HS-5 (cell line): ENCODE data around the gene KLHDC4.
"Not testable (repeated sequence)": the region's sequence is repeated elsewhere in the genome, so short reads cannot be mapped to it uniquely, and the experiment has no call there.

Source experiments
- DNase-seq: peaks from one replicate; pipeline ENCODE4 v3.0.0-alpha.2; 2012; ENCODE audit warnings: low read depth

KLHDC4 gene

GRCh38 chr16:87788730-87789436 lies 23.1 kb upstream of the KLHDC4 start:
- not testable (repeated sequence) for DNase-seq

GRCh38 chr16:87787451-87788091 lies 21.8 kb upstream of the KLHDC4 start:
- not testable (repeated sequence) for DNase-seq

DNA sequence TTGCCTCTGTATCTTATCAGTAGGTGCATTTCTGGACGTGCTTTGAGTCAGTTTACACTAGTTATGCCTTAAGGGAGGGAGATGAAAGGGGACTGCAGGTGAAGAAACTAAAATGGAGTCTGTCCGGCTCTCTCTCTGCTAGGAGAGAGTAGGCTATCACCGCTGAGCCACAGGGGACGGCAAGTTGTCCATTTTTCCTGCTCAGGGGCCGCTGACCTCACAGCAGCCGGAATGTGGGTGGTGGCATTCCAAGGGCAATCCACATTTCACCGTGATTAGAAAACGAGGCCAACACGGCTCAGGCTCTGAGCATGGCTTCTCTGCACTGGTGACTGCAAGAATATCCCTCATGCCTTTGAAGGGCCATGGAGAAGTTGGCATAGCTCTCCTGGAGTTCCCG lies 19.0 kb upstream of the KLHDC4 start:
- DNase-seq, result no peak

- DNase-seq, result no peak
Measured at GRCh38 chr16:87782033-87782432, 16.2 kb upstream of the KLHDC4 start.

GRCh38 chr16:87780385-87780989 lies 14.7 kb upstream of the KLHDC4 start:
- no peak for DNase-seq

GRCh38 chr16:87778830-87779579 lies 13.2 kb upstream of the KLHDC4 start:
- peak; percentile 54 for DNase-seq

DNA sequence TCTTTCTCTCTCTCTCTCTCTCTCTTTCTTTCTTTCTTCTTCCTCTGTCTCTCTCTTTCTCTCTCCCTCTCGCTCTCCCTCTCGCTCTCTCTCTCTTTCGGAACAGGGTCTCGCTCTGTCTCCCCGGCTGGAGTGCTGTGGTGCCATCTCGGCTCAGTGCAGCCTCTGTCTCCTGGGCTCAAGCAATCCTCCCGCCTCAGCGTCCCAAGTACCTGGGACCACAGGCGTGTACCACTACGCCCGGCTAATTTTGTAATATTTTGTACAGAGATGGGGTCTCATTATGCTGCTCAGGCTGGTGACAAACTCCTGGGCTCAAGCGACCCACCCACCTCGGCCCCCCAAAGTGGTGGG lies 12.7 kb upstream of the KLHDC4 start:
- no peak for DNase-seq

DNA sequence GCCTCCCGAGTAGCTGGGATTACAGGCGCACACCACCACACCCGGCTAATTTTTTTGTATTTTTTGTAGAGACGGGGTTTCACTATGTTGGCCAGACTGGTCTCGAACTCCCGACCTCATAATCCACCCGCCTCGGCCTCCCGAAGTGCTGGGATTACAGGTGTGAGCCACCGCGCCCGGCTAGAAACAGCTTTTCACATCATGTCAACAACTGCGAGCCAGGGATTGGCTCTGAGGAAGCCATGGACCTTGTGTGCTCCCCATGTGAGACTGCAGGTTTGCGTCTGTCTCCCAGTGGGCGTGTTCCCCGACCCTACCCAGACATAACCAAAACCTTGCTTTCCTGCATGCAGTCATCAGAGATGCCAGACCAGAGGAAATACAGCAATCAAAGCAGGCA lies 8.1 kb upstream of the KLHDC4 start:
- not testable (repeated sequence) for DNase-seq

- DNase-seq, result not testable (repeated sequence)
Measured at GRCh38 chr16:87767456-87767855, 1.7 kb upstream of the KLHDC4 start.

DNA sequence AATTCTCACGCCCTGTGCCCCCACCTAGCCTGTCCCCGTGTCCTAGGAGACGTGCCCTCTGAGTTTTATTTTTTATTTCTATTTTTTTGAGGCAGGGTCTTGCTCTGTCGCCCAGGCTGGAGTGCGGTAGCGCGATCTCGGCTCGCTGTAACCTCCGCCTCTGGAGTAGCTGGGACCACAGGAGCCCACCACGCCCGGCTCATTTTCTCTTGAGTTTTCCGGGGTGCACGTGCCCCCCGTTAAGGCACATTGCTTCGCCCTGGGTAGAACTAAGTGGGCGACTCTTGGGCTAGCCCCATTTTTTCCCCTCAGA lies 655 bp upstream of the KLHDC4 start:
- DNase-seq, result no peak

GRCh38 chr16:87765473-87765775 lies 362 bp downstream of the KLHDC4 start:
- no peak for DNase-seq

GRCh38 chr16:87764600-87765472 lies 950 bp downstream of the KLHDC4 start:
- DNase-seq, result no peak

- DNase-seq, result no peak
Measured at GRCh38 chr16:87762620-87763019, 3.2 kb downstream of the KLHDC4 start.

GRCh38 chr16:87762071-87762571 lies 3.7 kb downstream of the KLHDC4 start:
- DNase-seq, result no peak

GRCh38 chr16:87761060-87761459 lies 4.7 kb downstream of the KLHDC4 start:
- no peak for DNase-seq

DNA sequence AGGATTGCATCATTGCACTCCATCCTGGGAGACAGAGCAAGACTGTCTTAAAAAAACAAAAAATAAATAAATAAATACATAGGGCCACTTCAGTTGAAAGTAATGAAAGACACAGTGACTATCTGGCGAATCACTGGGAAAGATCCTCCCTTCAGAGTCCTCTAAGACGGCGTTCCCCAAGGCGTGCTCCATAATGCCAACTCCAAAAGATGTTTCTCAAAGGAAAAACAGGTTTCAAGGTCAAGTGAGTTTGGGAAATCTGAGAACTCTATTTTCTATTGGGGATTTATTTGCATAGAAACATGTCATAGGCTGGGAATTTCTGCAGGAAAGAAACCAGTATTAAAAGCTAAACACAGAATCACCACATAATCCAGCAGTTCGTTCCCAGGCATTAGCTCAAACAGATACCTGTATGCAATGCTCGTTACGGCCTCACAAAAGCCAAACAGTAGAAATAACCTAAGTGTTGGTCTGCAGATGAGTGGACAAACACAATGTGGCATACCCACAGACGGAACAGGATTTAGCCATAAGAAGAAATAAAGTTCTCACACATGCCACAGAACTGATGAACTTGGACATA lies 7.9 kb downstream of the KLHDC4 start:
- no peak for DNase-seq

- DNase-seq, result no peak
Measured at GRCh38 chr16:87754535-87754934, 11.3 kb downstream of the KLHDC4 start.

GRCh38 chr16:87747626-87748414 lies 18.0 kb downstream of the KLHDC4 start:
- DNase-seq, result no peak

DNA sequence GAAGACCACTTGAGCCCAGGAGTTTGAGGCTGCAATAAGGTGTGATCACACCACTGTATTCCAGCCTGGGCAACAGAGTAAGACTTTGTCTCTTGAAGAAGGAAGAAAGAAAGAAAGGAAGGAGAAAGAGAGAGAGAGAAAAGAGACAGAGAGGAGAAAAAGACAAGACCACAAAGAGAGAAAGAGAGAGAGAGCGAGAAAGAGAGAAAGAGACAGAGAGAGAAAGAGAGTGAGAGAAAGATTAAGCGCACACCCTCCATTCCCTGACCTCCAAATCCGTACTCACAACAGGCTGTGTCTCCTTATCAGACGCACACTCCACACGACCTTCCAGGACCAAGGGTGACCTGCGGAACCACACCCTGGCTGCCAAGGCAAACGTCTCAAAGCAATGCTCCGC lies 19.6 kb downstream of the KLHDC4 start:
- DNase-seq, result no peak

- DNase-seq, result no peak
Measured at GRCh38 chr16:87744750-87745514, 20.9 kb downstream of the KLHDC4 start.
